HG03457 (cell line): ENCODE results near the gene ANKRD44.

Experiments used
- ATAC-seq: cut with Tn5 transposase; IDR thresholded peaks from one replicate; pipeline ENCODE4 v1.9.1; 2021; ENCODE audit warnings: moderate number of reproducible peaks; ENCODE audit not compliant: unreplicated experiment

Gene ANKRD44

GRCh38 chr2:196970099-196970498 lies 340.5 kb downstream of the ANKRD44 start:
- ATAC-seq = no peak

GRCh38 chr2:196968516-196968915 lies 342.1 kb downstream of the ANKRD44 start:
- ATAC-seq = no peak

GRCh38 chr2:196967775-196968174 lies 342.8 kb downstream of the ANKRD44 start:
- no peak for ATAC-seq

GRCh38 chr2:196967116-196967515 lies 343.5 kb downstream of the ANKRD44 start:
- ATAC-seq = no peak

- ATAC-seq = no peak
Observed at GRCh38 chr2:196966061-196966460, 344.5 kb downstream of the ANKRD44 start.

GRCh38 chr2:196965651-196966050 lies 344.9 kb downstream of the ANKRD44 start:
- no peak for ATAC-seq

- no peak for ATAC-seq
Observed at GRCh38 chr2:196963961-196964360, 346.6 kb downstream of the ANKRD44 start.

GRCh38 chr2:196963043-196963442 lies 347.5 kb downstream of the ANKRD44 start:
- no peak for ATAC-seq

GRCh38 chr2:196962325-196962724 lies 348.3 kb downstream of the ANKRD44 start:
- ATAC-seq = no peak

- ATAC-seq = peak; percentile 97
Observed at GRCh38 chr2:196961889-196962288, 348.7 kb downstream of the ANKRD44 start.

- ATAC-seq = no peak
Observed at GRCh38 chr2:196959734-196960338, 350.7 kb downstream of the ANKRD44 start.

- ATAC-seq = no peak
Observed at GRCh38 chr2:196959281-196959680, 351.3 kb downstream of the ANKRD44 start.

GRCh38 chr2:196957881-196958525 lies 352.6 kb downstream of the ANKRD44 start:
- ATAC-seq = no peak

- ATAC-seq = no peak
Observed at GRCh38 chr2:196957442-196957841, 353.1 kb downstream of the ANKRD44 start.

- no peak for ATAC-seq
Observed at GRCh38 chr2:196956069-196956468, 354.5 kb downstream of the ANKRD44 start.

GRCh38 chr2:196955036-196955435 lies 355.5 kb downstream of the ANKRD44 start:
- no peak for ATAC-seq

- no peak for ATAC-seq
Observed at GRCh38 chr2:196954001-196954400, 356.6 kb downstream of the ANKRD44 start.

- no peak for ATAC-seq
Observed at GRCh38 chr2:196952936-196953335, 357.6 kb downstream of the ANKRD44 start.

- ATAC-seq = no peak
Observed at GRCh38 chr2:196951973-196952372, 358.6 kb downstream of the ANKRD44 start.

GRCh38 chr2:196949116-196949515 lies 361.5 kb downstream of the ANKRD44 start:
- ATAC-seq = no peak

- ATAC-seq = peak; percentile 65
Observed at GRCh38 chr2:196944570-196944969, 366.0 kb downstream of the ANKRD44 start.

GRCh38 chr2:196941398-196942078 lies 369.0 kb downstream of the ANKRD44 start:
- ATAC-seq = no peak
